Heart left ventricle (tissue), 16 donors: Measurements from ENCODE around the gene EAF2. TPM values are rescaled to one million over a fixed set of nuclear protein-coding genes. Genes with fewer than 3 reads are reported as not detected.
A peak's percentile ranks its signal among the peaks of the same experiment; 100 is the strongest.

Source experiments
- ATAC-seq, 4 donors: fragments of 200-7000 bp; cut with Tn5 transposase; one replicate each; pipeline ENCODE4 v1.9.1; 2020 to 2022; ENCODE audit warnings: moderate library complexity in 4 of 4, mild to moderate bottlenecking in 3 of 4, moderate number of reproducible peaks in 1 of 4
- DNase-seq, 5 donors: peaks; one replicate each; pipeline ENCODE4 v3.0.0-alpha.2; 2020
- H3K27ac ChIP-seq, 12 donors: fragments of 200-600 bp; sonication (generic) in 4 of 12; one replicate each; pipeline versions ENCODE4 v1.5.0 to v1.8.0; 2016 to 2022; ENCODE audit warnings: mild to moderate bottlenecking in 2 of 12
- H3K27me3 ChIP-seq, 9 donors: fragments of 200-600 bp; sonication (generic) in 2 of 9; one replicate each; pipeline versions ENCODE4 v1.5.1 to v1.8.0; 2016 to 2022; ENCODE audit warnings: mild to moderate bottlenecking in 3 of 9
- H3K36me3 ChIP-seq, 9 donors: fragments of 200-600 bp; sonication (generic) in 2 of 9; one replicate each; pipeline versions ENCODE4 v1.5.0 to v1.8.0; 2018 to 2022; ENCODE audit warnings: mild to moderate bottlenecking in 2 of 9
- H3K4me1 ChIP-seq, 12 donors: fragments of 200-600 bp; sonication (generic) in 4 of 12; one replicate each; pipeline versions ENCODE4 v1.5.0 to v1.8.0; 2016 to 2022; ENCODE audit warnings: mild to moderate bottlenecking in 3 of 12
- H3K4me3 ChIP-seq, 12 donors: fragments of 200-600 bp; sonication (generic) in 4 of 12; one replicate each; pipeline versions ENCODE4 v1.5.0 to v1.8.0; 2017 to 2022; ENCODE audit warnings: mild to moderate bottlenecking in 9 of 12, moderate library complexity in 4 of 12
- H3K9me3 ChIP-seq, 12 donors: fragments of 200-600 bp; sonication (generic) in 4 of 12; one replicate each; pipeline versions ENCODE4 v1.5.0 to v1.8.0; 2016 to 2022; ENCODE audit warnings: mild to moderate bottlenecking in 1 of 12
- POLR2A ChIP-seq, 2 donors: fragments of 450-650 bp; IDR thresholded peaks; one replicate each; pipeline ENCODE4 v1.6.1; 2017; ENCODE audit warnings: antibody characterized with exemption in 2 of 2, mild to moderate bottlenecking in 2 of 2, moderate library complexity in 2 of 2
- WGBS, 4 donors: extraction: QIAGEN DNeasy Blood & Tissue Kit in 2 of 4; methylation state at CpG; one replicate each; pipeline versions ENCODE4 v1.1.5 to v1.1.7; 2013 to 2018; 5-methylcytosine and 5-hydroxymethylcytosine counted together
- intact Hi-C, 10 donors: fragments of 100-400 bp; cut with DNase I; formaldehyde crosslinking; loops; one replicate each; pipeline versions ENCODE4 v1.11.1 to v1.14.2; 2022
- polyA plus RNA-seq, 2 donors: library from polyadenylated mRNA; stranded (reverse); fragments of 200-250 nt; gene quantifications; one replicate each; pipeline ENCODE4 v1.2.3, GENCODE V29; 2013
- total RNA-seq, 9 donors: library from RNA; depleted of rRNA in 2 of 9; stranded (reverse); fragments of >200 nt in 2 of 9; fragmentation: NEBNext Ultra II Directional in 3 of 9; extraction: Animal tissue kit (Norgen Biotek cat#: 25700) in 3 of 9; gene quantifications; one replicate each; pipeline versions ENCODE4 v1.1.0 to v1.2.4, GENCODE V29; 2016 to 2023
- TF ChIP-seq, protein P1 (sequence below), 12 donors: fragments of 200-600 bp; sonication (generic) in 4 of 12; IDR thresholded peaks; one replicate each; pipeline versions ENCODE4 v1.5.0 to v1.8.0; 2018 to 2022; ENCODE audit warnings: antibody characterized with exemption in 12 of 12, mild to moderate bottlenecking in 5 of 12
- donor health status: ischemic (EF 13 %, LVEDD 7.1; RV severe dilation, severe dysfunction).
- donor health status: healthy with polysubstance abuse.
- donor health status: DM: no; HTN: yes; CAD: no.
- donor health status: DM: no; HTN: no; CAD: no.
- donor health status: ischemic (EF 25% LVEDD 6.9; RV normal size, moderate dysfunction).
- donor health status: ischemic (EF 25% LVEDD 5.7; RV mildly dilated, moderate dysfunction).
- donor health status: healthy.
- donor health status: DM: yes; HTN: yes; CAD: no.
- donor health status: ischemic (EF 35%, LVEDD 5.7; RV mildly dilated, moderate dysfunction).
- donor health status: nonischemic (EF 11% LVEDD 7.7; RV severe dilation, severe dysfunction).
- donor health status: DM: yes; HTN: yes; CAD: no.
- donor health status: PGD.
- donor health status: ischemic (EF 29% LVEDD 5.4; RV normal size, mild dysfunction).
- donor health status: nonischemic (EF 23%, LVEDD 6.1; RV moderate dilation, normal function).

EAF2 gene
- total and polyA plus RNA-seq, 11 donors, result 0.95 to 7.4 (median 3.7) TPM

DNA sequence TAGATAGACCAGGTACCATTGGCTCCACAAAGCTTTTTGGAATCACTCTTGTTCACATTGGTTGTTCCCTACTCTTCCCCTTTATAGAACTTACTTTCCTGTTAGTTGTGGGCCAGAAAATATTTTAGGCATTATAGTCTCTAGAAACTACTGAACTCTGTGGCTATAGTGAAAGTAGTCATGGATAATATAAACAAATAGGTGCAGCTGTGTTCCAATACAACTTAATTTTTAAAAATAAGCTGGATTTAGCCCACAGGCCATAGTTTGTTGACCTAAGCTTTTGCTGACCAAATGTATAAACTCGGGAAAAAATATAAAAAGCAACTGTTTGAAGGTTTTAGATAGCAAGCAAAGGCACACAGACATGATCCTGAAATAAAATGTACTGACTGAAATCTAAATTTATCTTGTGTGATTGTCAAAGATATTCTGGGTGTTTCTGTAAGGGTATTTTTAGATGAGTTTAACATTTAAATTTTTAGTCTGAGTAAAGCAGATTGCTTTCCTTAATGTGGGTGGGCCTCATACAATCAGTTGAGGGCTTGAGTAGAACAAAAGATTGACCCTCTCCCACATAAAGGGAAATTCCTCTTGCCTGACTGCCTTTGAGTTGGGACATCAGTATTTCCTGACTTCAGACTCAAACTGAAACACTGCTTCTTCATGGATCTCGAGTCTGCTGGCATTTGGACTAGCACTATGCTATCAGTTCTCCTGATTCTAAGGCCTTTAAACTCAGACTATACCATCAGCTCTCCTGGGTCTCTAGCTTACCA, 13.4 kb upstream of the EAF2 start:
- WGBS, 4 donors, result 82 to 91% (median 88%) methylated on average over 2 of the region's 2 CpGs
- no peaks in the 10 kb centered on the region for H3K27me3 ChIP-seq
- no peak overlapping the region for H3K27ac ChIP-seq
- H3K4me3 ChIP-seq, result no peak overlapping the region
- TF ChIP-seq, protein P1, sequence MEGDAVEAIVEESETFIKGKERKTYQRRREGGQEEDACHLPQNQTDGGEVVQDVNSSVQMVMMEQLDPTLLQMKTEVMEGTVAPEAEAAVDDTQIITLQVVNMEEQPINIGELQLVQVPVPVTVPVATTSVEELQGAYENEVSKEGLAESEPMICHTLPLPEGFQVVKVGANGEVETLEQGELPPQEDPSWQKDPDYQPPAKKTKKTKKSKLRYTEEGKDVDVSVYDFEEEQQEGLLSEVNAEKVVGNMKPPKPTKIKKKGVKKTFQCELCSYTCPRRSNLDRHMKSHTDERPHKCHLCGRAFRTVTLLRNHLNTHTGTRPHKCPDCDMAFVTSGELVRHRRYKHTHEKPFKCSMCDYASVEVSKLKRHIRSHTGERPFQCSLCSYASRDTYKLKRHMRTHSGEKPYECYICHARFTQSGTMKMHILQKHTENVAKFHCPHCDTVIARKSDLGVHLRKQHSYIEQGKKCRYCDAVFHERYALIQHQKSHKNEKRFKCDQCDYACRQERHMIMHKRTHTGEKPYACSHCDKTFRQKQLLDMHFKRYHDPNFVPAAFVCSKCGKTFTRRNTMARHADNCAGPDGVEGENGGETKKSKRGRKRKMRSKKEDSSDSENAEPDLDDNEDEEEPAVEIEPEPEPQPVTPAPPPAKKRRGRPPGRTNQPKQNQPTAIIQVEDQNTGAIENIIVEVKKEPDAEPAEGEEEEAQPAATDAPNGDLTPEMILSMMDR (IDR thresholded peaks at IDR 0.05), result no peak
- TF ChIP-seq POLR2A (IDR thresholded peaks at IDR 0.05), result no peak
- H3K36me3 ChIP-seq, result peaks cover 0 to 85% (median 53%) of the 10 kb centered on the region in 9 donors
- ATAC-seq (no peak), DNase-seq (no peak)
- peaks cover 0 to 24% (median 10%) of the 10 kb centered on the region in 12 donors for H3K9me3 ChIP-seq
- intact Hi-C loops, result no loop called here
- H3K4me1 ChIP-seq, result peaks cover 0 to 14% (median 0%) of the 10 kb centered on the region in 12 donors

GRCh38 chr3:121822973-121823372, 12.0 kb upstream of the EAF2 start:
- peaks cover 0 to 88% (median 61%) of the 10 kb centered on the region in 9 donors for H3K36me3 ChIP-seq
- no peak for DNase-seq

GRCh38 chr3:121834157-121834670, 795 bp upstream of the EAF2 start:
- Histone ChIP-seq H3K27ac (peak overlapping the region in 11 of 12 donors; percentile 45 to 88 (median 79)), H3K36me3 (peaks cover 0 to 28% (median 15%) of the 10 kb centered on the region in 9 donors), H3K27me3 (no peaks in the 10 kb centered on the region), H3K9me3 (no peaks in the 10 kb centered on the region), H3K4me3 (peak overlapping the region; percentile 65 to 88 (median 78)), H3K4me1 (peaks cover 0 to 27% (median 11%) of the 10 kb centered on the region in 12 donors)
- intact Hi-C loops, result loop anchor here in 3 of 10 donors (10.0 kb wide), 1 partner anchor 289 kb away; the partner anchor contains the start of gene POLQ (in 3 of the 3)
- DNase-seq (no peak), ATAC-seq (peak in 2 of 4 donors; percentile 1 to 7)
- TF ChIP-seq POLR2A (IDR thresholded peaks at IDR 0.05), result no peak
- TF ChIP-seq, protein P1 (IDR thresholded peaks at IDR 0.05), result no peak
- 10 to 15% (median 15%) methylated on average over 15 of the region's 15 CpGs for WGBS, 4 donors

More at GRCh38 chr3:121822973-121823372, 12.0 kb upstream of the EAF2 start:
- H3K27me3 ChIP-seq, result no peaks in the 10 kb centered on the region
- intact Hi-C loops, result no loop called here
- no peak overlapping the region for H3K27ac ChIP-seq
- TF ChIP-seq, protein P1 (IDR thresholded peaks at IDR 0.05), result no peak
- TF ChIP-seq POLR2A (IDR thresholded peaks at IDR 0.05), result no peak
- H3K4me1 ChIP-seq, result peaks cover 0 to 14% (median 0%) of the 10 kb centered on the region in 12 donors
- no peak for ATAC-seq
- peaks cover 0 to 24% (median 10%) of the 10 kb centered on the region in 12 donors for H3K9me3 ChIP-seq
- H3K4me3 ChIP-seq, result no peak overlapping the region
- 91 to 98% (median 97%) methylated on average over 1 of the region's 1 CpG for WGBS, 4 donors

DNA sequence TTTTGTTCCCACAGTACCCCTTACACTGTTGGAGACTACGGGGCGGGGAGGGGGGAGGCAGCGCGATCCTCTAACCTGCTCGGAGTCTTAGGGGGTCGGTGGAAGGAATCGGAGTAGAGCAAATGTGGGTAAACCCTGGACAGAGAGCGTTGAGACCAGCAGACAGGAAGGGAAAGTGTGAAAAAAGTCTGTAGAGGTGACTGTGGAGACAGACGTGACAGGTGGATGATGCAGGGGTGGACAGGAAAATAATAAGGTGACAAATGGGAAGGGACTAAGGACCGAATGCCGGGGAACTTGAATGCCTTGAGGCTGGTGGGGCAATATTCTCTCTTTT, 424 bp downstream of the EAF2 start:
- H3K27ac ChIP-seq, result peak overlapping the region in 10 of 12 donors; percentile 13 to 88 (median 80)
- no peak for DNase-seq
- intact Hi-C loops, result loop anchor here in 4 of 10 donors (5.0 to 10.0 kb wide), 2 partner anchors 88 to 291 kb away; partner anchors contain the start of genes POLQ (in 3 of the 4) and GOLGB1 (in 1 of the 4)
- no peaks in the 10 kb centered on the region for H3K9me3 ChIP-seq
- peaks cover 0 to 27% (median 11%) of the 10 kb centered on the region in 12 donors for H3K4me1 ChIP-seq
- no peaks in the 10 kb centered on the region for H3K27me3 ChIP-seq
- peak in 3 of 4 donors; percentile 4 to 30 (median 19) for ATAC-seq
- TF ChIP-seq, protein P1 (IDR thresholded peaks at IDR 0.05), result no peak
- TF ChIP-seq POLR2A (IDR thresholded peaks at IDR 0.05), result no peak
- H3K4me3 ChIP-seq, result peak overlapping the region; percentile 65 to 88 (median 78)
- WGBS, 4 donors, result 0 to 2% (median 1%) methylated on average over 11 of the region's 11 CpGs
- H3K36me3 ChIP-seq, result peaks cover 0 to 28% (median 10%) of the 10 kb centered on the region in 9 donors
